GM18526 (cell line): ENCODE measurements around the gene PRKAG2.

Source experiments
- POLR2A ChIP-seq: IDR thresholded peaks from 3 replicates; pipeline ENCODE4 v1.6.1; 2011; ENCODE audit not compliant: insufficient read length; ENCODE audit errors: extremely low read depth

PRKAG2 gene

DNA sequence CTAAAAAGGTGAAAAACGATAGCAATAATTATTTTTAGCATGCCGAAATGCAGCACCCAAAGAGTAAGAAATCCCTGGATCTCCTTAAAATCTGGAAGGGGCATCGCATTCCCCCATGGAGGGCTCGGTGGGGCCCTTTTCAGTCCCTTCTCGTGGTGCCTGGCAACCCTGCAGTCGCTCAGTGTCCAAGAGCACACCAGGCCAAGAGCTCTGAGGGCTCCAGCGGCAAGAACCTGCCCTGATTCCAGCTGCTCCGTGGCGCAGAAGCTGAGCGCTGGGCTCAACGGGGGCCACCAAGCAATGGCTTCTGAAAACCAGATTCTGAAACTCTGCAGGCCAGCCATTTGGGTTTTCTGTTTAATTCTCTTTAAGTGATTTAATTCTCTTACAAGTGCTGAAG, 131.2 kb downstream of the PRKAG2 start:
- no peak for TF ChIP-seq POLR2A

- no peak for TF ChIP-seq POLR2A
Measured at GRCh38 chr7:151744656-151745638, 132.0 kb downstream of the PRKAG2 start.

DNA sequence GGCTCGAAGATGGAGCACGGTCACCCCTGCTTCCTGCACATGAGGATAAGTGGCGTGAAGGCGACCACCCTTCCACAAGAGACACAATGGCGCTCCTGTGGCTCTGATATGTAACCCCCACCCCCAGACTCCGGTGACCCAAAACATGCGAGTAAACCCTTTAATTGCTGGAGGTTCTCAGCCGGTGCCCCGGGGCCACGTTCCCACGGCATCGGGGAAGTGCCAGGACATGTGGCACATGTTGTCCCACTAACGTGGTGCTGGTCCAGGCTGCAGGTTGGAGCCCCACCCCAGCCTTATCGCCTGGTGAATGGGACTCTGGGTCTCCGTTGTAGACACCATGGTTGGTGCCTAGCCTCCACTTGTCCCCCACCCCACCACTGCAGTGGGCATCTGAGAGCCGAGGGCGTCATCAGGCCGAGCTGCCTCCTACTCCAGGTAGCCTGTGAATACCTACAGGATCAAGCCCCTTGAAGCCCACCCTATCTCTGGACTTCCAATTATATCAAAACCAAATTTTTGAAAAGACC, 132.8 kb downstream of the PRKAG2 start:
- no peak for TF ChIP-seq POLR2A

- TF ChIP-seq POLR2A, result no peak
Measured at GRCh38 chr7:151743481-151743983, 133.4 kb downstream of the PRKAG2 start.

GRCh38 chr7:151742713-151743480, 134.0 kb downstream of the PRKAG2 start:
- no peak for TF ChIP-seq POLR2A

DNA sequence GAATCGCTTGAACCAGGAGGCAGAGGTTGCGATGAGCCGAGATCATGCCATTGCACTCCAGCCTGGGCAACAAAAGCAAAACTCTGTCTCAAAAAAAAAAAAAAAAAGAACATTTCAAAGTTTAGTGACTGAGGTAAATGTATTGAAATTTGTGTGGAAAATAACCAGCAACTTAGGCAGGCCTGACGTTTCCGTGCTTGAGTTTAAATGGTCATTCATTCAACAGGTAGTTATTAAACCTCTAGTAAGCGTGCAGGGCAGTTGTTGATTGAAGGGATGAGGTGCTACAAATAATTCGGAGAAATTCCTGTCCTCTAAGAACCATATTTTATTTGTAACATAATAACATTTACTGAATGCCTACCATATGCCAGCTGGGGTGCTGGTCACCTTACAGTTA, 135.3 kb downstream of the PRKAG2 start:
- no peak for TF ChIP-seq POLR2A

GRCh38 chr7:151740081-151740851, 136.6 kb downstream of the PRKAG2 start:
- TF ChIP-seq POLR2A, result no peak

DNA sequence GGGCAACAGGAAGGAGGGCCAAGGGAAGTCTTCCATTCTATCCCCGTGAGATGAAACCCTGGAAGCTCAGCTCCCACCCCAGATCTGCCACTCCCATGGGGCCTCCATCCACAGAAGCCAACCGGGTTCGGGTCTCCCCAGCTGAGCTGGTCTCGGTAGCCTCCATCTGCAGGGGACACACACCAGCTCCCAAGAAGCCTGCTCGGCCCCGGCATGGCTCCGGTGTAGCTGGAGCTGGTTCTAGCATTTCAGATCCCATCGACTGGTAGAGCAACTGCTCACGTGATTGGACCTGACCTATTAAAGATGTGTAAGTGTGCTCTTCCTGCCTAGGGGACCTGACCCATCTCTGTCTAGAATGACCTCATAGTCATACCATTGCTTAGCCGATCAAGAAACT, 138.0 kb downstream of the PRKAG2 start:
- TF ChIP-seq POLR2A, result no peak

GRCh38 chr7:151736403-151736909, 140.5 kb downstream of the PRKAG2 start:
- TF ChIP-seq POLR2A, result no peak

DNA sequence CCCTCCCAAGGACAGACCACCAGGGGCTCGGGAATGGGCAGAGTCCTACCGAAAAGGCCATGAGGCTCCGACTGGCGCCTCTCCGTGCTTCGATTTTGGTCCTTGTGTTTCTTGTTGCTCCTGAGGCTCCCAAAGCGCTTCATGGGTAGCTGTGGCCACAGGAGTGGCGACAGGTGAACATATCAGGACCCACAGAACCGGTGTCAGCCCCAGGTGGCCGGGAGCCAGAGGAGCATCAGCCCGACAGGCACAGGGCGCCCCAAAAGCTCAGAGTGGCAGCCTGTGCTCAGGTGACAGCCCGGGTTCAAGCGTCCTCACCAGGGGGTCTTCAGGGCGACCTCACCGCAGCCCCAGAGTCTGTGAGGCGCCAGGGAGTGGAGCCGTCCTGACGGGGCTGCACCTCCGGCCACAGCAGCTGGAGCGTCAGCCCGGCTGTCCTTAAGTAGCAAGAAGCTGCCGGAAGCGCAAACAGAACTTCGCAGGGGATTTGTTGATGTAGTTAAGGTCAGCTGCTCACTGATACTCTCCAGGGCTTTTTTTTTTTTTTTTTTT, 141.0 kb downstream of the PRKAG2 start:
- TF ChIP-seq POLR2A, result no peak

DNA sequence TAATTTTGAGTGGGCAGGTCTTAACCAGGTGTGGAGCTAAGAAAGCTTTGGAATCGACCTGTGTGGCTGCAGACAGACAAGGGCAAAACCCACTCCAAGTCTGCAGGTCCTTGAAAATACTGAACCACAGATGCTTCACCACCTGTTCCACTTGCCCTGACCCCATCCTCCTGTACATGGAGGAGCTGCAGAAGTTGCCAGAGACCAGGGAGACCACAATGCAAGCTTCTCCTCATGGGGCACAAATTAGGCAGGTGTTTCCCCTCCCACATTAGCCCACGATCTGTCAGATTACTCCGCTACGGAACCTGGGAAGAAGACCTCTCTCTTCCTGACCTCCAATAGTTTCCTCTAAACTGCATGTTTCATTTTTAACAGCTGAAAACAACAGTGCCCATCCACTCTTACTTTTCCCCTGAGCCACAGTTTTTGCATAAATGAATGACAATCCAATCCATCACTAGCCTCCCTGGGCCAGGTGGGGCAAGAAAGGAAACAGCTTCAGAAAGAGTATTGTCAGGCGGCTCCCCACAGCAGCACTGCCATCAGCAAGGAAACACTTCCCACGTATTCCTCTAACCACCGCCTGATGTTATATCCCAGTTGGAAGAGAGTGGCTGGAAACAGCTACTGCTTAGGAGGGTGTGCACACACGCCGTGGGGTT, 141.6 kb downstream of the PRKAG2 start:
- no peak for TF ChIP-seq POLR2A

- TF ChIP-seq POLR2A, result no peak
Measured at GRCh38 chr7:151732834-151733592, 143.9 kb downstream of the PRKAG2 start.

DNA sequence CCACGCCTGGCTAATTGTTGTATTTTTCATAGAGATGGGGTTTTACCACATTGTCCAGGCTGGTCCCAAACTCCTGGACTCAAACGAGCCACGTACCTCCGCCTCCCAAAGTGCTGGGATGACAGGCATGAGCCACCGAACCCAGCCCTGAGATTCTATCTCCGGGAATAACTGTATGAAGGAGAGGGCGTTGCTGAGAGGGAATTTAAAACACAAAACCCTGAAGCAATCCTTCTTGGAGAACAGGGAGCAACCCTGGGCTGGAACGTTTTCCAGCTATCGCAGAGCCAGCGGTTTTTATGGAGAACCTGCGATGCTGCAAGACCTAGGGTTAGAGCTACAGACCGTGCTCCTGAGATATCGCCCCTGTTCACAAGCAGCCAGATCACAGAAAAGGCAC, 144.6 kb downstream of the PRKAG2 start:
- TF ChIP-seq POLR2A, result no peak

DNA sequence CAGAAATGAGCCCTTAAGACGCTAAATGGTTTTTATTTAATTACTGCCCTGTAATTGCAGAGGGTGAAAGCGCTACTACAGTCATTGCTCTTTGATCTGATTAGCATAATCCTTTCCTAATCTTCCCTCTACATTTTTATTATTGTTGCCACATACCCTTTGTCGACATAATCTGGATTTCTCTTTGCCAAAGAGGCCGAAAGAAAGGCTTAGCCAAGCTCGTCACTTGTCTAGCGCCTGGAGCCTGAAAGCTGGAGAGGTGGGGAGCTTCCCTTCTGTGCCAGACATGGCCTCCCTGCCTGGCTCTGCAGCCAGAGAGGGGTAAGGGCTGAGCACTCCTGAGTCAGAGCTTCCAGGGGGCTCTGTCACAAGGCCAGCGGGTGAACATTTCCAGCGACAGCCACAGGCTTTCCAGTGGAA, 145.9 kb downstream of the PRKAG2 start:
- TF ChIP-seq POLR2A, result no peak

DNA sequence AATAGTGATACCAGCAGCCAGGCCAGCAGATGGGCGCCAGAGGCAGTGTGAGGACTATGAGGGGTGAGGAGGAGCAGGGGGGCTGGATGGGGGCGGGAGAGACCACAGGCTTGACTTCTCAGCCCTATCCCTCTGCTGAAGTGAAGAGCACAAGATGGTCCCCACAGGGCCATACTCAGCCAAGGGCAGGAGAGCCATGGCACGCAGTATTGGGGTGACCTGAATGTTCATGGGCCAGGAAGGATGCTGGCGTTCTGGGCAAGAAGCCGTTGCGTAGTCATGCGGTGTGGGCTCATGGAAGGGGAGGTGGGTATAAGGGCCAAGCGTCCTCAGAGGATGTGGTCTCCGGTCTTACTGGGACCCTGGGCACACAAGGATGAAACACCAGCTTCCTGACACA, 146.3 kb downstream of the PRKAG2 start:
- no peak for TF ChIP-seq POLR2A
